Measurements from ENCODE around the gene GAREM2. TPM values are rescaled to one million over a fixed set of nuclear protein-coding genes. Genes with fewer than 3 reads are reported as not detected.

The GAREM2 gene
- polyA plus RNA-seq = 1.2 and 1.6 TPM in 2 replicates

GRCh38 chr2:26172871-26173775 is at the start of gene GAREM2:
GAREM2 (plus strand) TSS chr2:26173088; CDS start chr2:26173221, 133 bp downstream.

Other genes with a start within 250 kb of the GAREM2 start
- 65.3 and 81.1 TPM in 2 replicates for gene KIF3C, start 190.6 kb upstream of the GAREM2 start, polyA plus RNA-seq
- 56.6 and 62.6 TPM in 2 replicates for gene RAB10, start 139.0 kb upstream of the GAREM2 start, polyA plus RNA-seq
- gene HADHA, start 71.5 kb downstream of the GAREM2 start, polyA plus RNA-seq = 36.8 and 42.8 TPM in 2 replicates
- gene HADHB, start 71.9 kb downstream of the GAREM2 start, polyA plus RNA-seq = 69.7 and 74.3 TPM in 2 replicates
- 18.2 and 19.6 TPM in 2 replicates for gene SELENOI, start 173.1 kb downstream of the GAREM2 start, polyA plus RNA-seq
- gene ADGRF3, start 173.7 kb downstream of the GAREM2 start, polyA plus RNA-seq = not detected in 2 replicates
- gene DRC1, start 228.8 kb downstream of the GAREM2 start, polyA plus RNA-seq = not detected in 2 replicates